ENCODE measurements around the gene TCF3. TPM values are rescaled to one million over a fixed set of nuclear protein-coding genes. Genes with fewer than 3 reads are reported as not detected.

The TCF3 gene
- total and polyA plus RNA-seq, 9 donors: 17.0 to 85.3 (median 60.7) TPM

DNA sequence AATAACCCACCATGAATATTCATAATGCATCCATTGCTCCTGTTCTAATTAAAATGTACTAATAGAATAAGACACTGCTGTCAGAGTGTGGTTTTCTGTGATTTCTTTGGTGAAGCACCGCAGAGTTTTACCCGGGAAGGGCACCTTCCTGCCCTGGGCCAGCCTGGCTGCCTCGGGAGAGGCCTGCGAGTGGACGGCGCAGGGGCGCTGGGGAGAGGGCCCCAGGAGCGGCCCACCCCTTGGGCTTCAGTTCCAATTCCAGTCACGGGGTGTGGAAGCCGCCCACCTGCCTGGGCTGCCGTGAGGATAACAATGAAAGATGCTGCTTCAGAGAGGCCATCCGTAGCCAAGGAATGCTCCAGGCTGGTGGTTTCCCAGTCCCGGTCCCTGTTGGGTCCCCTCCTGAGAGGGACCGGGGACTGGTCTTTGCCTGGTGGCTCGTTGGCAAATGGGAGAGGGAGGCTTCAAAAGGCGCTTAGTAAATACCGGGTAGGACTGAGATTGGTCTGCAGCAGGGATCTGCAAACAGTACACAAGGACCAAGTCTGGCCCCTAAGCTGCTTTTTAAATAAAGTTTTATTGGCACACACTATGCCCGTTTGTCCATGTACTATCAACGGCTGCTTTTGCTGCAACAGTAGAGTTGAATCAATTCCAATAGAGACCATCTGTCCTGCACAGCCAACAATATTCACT is 18.0 kb downstream of the TCF3 start:
- 83 to 88% (median 85%) methylated on average over 19 of the region's 19 CpGs for WGBS, 3 donors

DNA sequence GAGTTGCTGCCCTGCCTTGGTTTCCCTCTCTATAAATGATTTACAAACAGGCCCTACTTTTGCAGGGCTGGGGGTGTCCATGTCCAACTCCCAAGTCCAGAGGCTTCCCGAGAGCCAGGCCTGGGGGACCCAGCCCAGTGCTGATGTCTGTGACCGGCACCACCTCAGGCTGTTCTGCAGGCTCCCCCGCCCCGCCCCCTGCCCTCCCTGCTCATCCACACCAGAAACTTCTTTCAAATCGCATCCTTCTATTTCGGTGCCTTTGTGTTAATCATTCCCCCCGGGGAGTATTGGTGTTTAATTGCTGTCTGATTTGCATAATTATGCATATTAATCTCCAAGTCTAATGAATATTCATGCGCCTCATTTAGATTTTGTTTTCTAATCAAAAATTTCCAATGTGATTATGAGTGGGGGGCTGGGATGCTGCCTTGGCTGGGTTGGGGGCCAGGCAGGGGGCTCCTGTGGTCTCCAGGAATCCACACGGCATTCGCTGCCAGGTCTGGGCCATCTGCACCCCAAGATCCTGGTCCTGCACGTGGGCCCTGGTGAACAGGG is 19.1 kb downstream of the TCF3 start:
- TF ChIP-seq EP300 (IDR thresholded peaks at IDR 0.05) (no peak), POLR2A (IDR thresholded peaks at IDR 0.05) (no peak)
- TF ChIP-seq, protein P1, sequence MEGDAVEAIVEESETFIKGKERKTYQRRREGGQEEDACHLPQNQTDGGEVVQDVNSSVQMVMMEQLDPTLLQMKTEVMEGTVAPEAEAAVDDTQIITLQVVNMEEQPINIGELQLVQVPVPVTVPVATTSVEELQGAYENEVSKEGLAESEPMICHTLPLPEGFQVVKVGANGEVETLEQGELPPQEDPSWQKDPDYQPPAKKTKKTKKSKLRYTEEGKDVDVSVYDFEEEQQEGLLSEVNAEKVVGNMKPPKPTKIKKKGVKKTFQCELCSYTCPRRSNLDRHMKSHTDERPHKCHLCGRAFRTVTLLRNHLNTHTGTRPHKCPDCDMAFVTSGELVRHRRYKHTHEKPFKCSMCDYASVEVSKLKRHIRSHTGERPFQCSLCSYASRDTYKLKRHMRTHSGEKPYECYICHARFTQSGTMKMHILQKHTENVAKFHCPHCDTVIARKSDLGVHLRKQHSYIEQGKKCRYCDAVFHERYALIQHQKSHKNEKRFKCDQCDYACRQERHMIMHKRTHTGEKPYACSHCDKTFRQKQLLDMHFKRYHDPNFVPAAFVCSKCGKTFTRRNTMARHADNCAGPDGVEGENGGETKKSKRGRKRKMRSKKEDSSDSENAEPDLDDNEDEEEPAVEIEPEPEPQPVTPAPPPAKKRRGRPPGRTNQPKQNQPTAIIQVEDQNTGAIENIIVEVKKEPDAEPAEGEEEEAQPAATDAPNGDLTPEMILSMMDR (IDR thresholded peaks at IDR 0.05): no peak
- Histone ChIP-seq H3K4me3 (no peak overlapping the region), H3K27ac (no peak overlapping the region), H3K27me3 (no peaks in the 10 kb centered on the region), H3K4me1 (ENCODE audit: insufficient read depth) (no peaks in the 10 kb centered on the region), H3K9me3 (no peaks in the 10 kb centered on the region), H3K36me3 (no peaks in the 10 kb centered on the region)
- DNase-seq: no peak
- 87 to 90% (median 88%) methylated on average over 11 of the region's 11 CpGs for WGBS, 3 donors
- intact Hi-C loops (cut with DNase I): no loop called here

More for the DNA sequence above, 18.0 kb downstream of the TCF3 start:
- H3K27me3 ChIP-seq: no peaks in the 10 kb centered on the region
- no peaks in the 10 kb centered on the region for H3K9me3 ChIP-seq
- no peak overlapping the region for H3K27ac ChIP-seq
- intact Hi-C loops (cut with DNase I): no loop called here
- H3K4me3 ChIP-seq: no peak overlapping the region
- H3K4me1 ChIP-seq (ENCODE audit: insufficient read depth): no peaks in the 10 kb centered on the region
- TF ChIP-seq, protein P1 (IDR thresholded peaks at IDR 0.05): no peak
- no peak for TF ChIP-seq POLR2A (IDR thresholded peaks at IDR 0.05)
- no peak for TF ChIP-seq EP300 (IDR thresholded peaks at IDR 0.05)
- H3K36me3 ChIP-seq: no peaks in the 10 kb centered on the region
- no peak for DNase-seq

DNA sequence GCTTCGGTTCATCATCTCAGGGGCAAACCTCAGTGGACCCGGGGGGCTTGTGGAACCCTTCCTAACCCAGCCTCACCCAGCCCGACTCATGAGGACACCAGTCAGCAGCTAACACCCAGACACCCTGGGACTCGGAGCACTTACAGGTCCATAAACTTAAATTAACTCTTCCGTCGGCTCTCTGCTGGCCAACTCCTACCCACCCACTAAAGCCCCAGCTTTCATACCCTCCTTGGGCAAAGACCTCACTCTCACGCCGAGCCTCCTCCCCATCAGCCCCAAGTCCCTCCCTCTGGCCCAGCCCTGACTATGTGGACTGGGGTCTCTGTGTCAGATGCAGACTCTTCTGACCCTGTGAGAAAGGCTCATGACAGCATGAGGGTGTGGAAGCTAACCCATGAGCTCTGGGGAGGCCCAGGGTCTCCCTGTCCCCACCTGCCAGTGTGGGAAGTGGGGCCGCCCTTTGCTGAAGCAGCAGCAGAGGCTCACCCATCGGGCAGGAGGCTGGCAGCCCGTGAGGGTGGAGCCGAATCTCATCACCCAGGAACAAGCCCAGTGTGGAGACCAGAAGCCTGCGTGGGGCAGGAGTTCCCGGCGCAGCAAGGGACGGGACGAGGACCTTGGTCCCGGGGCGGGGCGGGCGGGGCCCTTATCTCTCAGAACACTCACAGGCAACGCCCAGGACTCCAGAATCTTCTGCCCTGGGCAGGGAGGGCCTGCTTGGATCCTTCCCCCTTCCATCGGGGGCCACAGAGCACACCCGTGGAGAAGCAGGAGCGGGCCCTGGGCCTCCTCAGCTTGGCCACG is 19.8 kb downstream of the TCF3 start:
- H3K36me3 ChIP-seq: no peaks in the 10 kb centered on the region
- no peak for DNase-seq
- H3K27me3 ChIP-seq: no peaks in the 10 kb centered on the region
- intact Hi-C loops (cut with DNase I): no loop called here
- TF ChIP-seq EP300 (IDR thresholded peaks at IDR 0.05): no peak
- TF ChIP-seq, protein P1 (IDR thresholded peaks at IDR 0.05): no peak
- TF ChIP-seq POLR2A (IDR thresholded peaks at IDR 0.05): no peak
- no peaks in the 10 kb centered on the region for H3K9me3 ChIP-seq
- H3K4me1 ChIP-seq (ENCODE audit: insufficient read depth): no peaks in the 10 kb centered on the region
- no peak overlapping the region for H3K27ac ChIP-seq
- H3K4me3 ChIP-seq: no peak overlapping the region
- 91 to 94% (median 92%) methylated on average over 25 to 26 of the region's 26 CpGs for WGBS, 3 donors

DNA sequence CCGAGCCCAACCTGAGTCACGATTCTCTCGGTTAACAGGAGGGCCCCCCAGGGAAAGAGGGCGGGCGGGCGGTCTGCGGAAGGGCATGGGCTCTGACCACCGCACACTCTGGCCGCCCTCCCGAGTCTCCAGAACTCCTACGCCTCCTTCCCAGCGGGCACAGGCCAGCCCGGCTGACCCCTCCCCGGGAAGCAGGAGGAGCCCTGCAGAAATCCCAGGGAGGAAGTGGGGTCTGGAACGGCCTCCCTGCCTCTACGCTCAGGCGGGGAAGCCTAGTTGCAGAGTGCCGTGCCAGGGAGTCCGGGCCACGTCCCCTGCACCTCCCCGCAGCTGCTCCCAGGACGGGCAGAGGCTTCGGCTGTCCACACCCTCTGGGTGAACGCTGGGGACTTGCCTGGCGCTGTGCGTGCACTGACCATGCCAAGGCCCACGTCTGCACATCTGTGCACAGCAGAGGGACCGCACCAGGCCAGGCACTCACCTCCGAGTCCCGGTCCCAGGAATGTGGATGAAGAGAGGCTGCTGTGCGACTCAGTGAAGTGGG is 20.8 kb downstream of the TCF3 start:
- intact Hi-C loops (cut with DNase I): no loop called here
- no peak for DNase-seq
- no peaks in the 10 kb centered on the region for H3K9me3 ChIP-seq
- WGBS, 3 donors: 83 to 87% (median 86%) methylated on average over 29 to 31 of the region's 31 CpGs
- H3K36me3 ChIP-seq: no peaks in the 10 kb centered on the region
- no peaks in the 10 kb centered on the region for H3K27me3 ChIP-seq
- no peak overlapping the region for H3K4me3 ChIP-seq
- TF ChIP-seq POLR2A (IDR thresholded peaks at IDR 0.05) (no peak), EP300 (IDR thresholded peaks at IDR 0.05) (no peak)
- TF ChIP-seq, protein P1 (IDR thresholded peaks at IDR 0.05): no peak
- H3K27ac ChIP-seq: no peak overlapping the region
- H3K4me1 ChIP-seq (ENCODE audit: insufficient read depth): no peaks in the 10 kb centered on the region
